Left ventricle myocardium inferior (tissue), 1 donor: Measurements from ENCODE around the gene ADGRG1. TPM values are rescaled to one million over a fixed set of nuclear protein-coding genes. Genes with fewer than 3 reads are reported as not detected.

Source experiments
- DNase-seq: peaks from one replicate; pipeline ENCODE4 v3.0.0-alpha.2; 2020
- H3K27ac ChIP-seq: fragments of 200-600 bp; replicated peaks from 2 replicates; pipeline ENCODE4 v1.8.0; 2021
- H3K27me3 ChIP-seq: fragments of 200-600 bp; 2 replicates; pipeline ENCODE4 v1.8.0; 2021; ENCODE audit warnings: low read depth
- H3K36me3 ChIP-seq: fragments of 200-600 bp; 2 replicates; pipeline ENCODE4 v1.8.0; 2021
- H3K4me1 ChIP-seq: fragments of 200-600 bp; 2 replicates; pipeline ENCODE4 v1.8.0; 2021
- H3K4me3 ChIP-seq: fragments of 200-600 bp; 2 replicates; pipeline ENCODE4 v1.8.0; 2021; ENCODE audit warnings: mild to moderate bottlenecking, moderate library complexity
- H3K9me3 ChIP-seq: fragments of 200-600 bp; replicated peaks from 2 replicates; pipeline ENCODE4 v1.8.0; 2021
- intact Hi-C: fragments of 100-400 bp; cut with micrococcal nuclease; formaldehyde crosslinking; loops from one replicate; pipeline ENCODE4 v1.11.0; 2022
- total RNA-seq: library from RNA; stranded (reverse); fragmentation: NEBNext Ultra II Directional; extraction: Animal tissue kit (Norgen Biotek cat#: 25700); gene quantifications from one replicate; pipeline ENCODE4 v1.2.1, GENCODE V29; 2021
- TF ChIP-seq, protein P1 (sequence below): fragments of 200-600 bp; IDR thresholded peaks from 2 replicates; pipeline ENCODE4 v1.8.0; 2021; ENCODE audit warnings: antibody characterized with exemption, mild to moderate bottlenecking, borderline replicate concordance
- donor health status: DM: no; HTN: yes; CAD: no; lungs with severe emphysema.

Gene ADGRG1
- total RNA-seq, 1 donor from 2014 or later, result 21.3 TPM

DNA sequence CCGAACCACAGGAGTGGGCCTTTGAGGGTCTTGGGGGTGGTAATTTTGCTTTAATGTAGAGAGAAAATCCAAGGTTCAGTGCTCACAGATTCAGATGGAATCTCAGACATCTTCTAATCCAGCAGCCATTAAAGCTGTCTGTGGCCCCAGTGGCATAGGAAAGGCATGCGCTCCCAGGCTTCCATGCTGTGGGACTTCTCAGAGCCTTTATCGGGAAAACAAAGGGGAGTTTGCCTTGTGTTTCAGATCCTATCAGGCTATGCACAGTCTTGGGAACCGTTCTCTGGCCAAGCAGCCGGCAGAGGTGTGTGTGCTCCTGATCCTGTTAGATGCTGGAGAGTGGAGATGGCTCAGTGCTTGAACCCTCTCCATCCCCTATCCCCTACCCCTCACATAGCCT, 7.8 kb downstream of the ADGRG1 start:
- H3K9me3 ChIP-seq, result no peaks in the 10 kb centered on the region
- TF ChIP-seq, protein P1, sequence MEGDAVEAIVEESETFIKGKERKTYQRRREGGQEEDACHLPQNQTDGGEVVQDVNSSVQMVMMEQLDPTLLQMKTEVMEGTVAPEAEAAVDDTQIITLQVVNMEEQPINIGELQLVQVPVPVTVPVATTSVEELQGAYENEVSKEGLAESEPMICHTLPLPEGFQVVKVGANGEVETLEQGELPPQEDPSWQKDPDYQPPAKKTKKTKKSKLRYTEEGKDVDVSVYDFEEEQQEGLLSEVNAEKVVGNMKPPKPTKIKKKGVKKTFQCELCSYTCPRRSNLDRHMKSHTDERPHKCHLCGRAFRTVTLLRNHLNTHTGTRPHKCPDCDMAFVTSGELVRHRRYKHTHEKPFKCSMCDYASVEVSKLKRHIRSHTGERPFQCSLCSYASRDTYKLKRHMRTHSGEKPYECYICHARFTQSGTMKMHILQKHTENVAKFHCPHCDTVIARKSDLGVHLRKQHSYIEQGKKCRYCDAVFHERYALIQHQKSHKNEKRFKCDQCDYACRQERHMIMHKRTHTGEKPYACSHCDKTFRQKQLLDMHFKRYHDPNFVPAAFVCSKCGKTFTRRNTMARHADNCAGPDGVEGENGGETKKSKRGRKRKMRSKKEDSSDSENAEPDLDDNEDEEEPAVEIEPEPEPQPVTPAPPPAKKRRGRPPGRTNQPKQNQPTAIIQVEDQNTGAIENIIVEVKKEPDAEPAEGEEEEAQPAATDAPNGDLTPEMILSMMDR, result no peak
- peak overlapping the region; percentile 17 for H3K4me3 ChIP-seq
- intact Hi-C loops, result no loop called here
- H3K27ac ChIP-seq, result peak overlapping the region; percentile 93
- no peak for DNase-seq
- no peaks in the 10 kb centered on the region for H3K36me3 ChIP-seq
- H3K27me3 ChIP-seq, result peaks cover 9% of the 10 kb centered on the region
- H3K4me1 ChIP-seq, result peaks cover 100% of the 10 kb centered on the region

DNA sequence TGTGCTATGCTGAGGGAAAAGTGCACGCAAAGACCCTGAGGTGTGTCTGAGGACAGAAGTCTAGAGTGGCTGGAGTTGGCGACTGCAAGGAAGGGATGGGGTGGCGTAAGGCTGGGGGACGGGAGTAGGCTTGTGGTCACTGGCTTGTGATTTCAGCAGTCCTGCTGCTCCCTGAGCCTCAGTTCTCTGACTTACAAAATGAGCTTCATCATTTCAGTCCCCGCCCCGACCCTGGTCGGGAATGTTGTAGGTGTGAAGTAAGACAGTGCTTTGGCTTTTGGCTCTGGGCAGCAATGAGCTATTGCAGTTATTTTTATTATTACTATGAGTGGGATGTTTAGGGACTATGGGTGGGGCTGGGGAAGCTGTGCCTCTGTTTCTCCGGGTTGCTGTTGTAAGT, 8.6 kb downstream of the ADGRG1 start:
- Histone ChIP-seq H3K9me3 (no peaks in the 10 kb centered on the region), H3K27ac (peak overlapping the region; percentile 93), H3K27me3 (peaks cover 9% of the 10 kb centered on the region), H3K4me1 (peaks cover 100% of the 10 kb centered on the region), H3K4me3 (peak overlapping the region; percentile 30), H3K36me3 (no peaks in the 10 kb centered on the region)
- no peak for DNase-seq
- intact Hi-C loops, result no loop called here
- TF ChIP-seq, protein P1, result no peak

DNA sequence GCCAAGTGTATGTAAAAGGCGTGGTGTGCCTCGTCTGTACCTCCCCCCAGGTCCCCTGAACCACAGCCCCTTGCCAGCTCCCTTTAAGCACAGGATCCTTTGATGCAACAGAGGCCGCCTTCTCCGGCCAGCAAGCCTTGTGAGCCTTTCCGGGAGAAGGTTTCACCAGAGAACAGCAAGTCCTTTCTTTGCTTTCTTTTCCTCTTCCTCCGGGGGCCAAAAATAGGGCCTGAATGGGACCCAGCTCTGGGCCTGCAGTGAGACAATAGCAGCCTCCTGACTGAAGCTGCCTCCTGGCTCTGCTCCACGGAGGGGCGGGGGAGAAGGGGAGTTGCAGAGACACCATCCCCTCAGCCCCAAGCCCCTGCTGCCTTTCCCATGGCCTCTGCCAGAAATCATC, 9.0 kb downstream of the ADGRG1 start:
- peaks cover 9% of the 10 kb centered on the region for H3K27me3 ChIP-seq
- no peaks in the 10 kb centered on the region for H3K9me3 ChIP-seq
- intact Hi-C loops, result no loop called here
- peaks cover 100% of the 10 kb centered on the region for H3K4me1 ChIP-seq
- TF ChIP-seq, protein P1, result no peak
- peak; percentile 62 for DNase-seq
- H3K4me3 ChIP-seq, result peak overlapping the region; percentile 37
- no peaks in the 10 kb centered on the region for H3K36me3 ChIP-seq
- peak overlapping the region; percentile 93 for H3K27ac ChIP-seq

DNA sequence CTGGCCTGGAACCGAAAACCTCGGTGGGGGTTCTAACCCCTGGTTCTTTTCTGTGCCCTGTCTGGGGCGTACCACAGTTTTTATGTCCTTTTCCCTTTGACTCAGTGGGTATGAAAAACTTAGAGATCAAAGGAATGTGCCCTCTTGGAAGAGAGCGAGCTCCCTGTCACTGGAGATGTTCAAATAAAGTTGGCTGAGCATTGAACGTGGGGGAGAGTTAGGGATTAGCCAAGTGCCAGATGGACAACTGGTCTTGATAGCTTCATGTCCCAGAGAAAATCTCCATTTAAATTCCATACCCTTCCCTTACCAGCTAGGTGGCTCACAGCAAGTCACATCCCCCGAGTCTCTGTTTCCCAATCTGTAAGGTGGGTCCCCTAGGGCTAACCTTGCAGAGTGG, 9.5 kb downstream of the ADGRG1 start:
- Histone ChIP-seq H3K4me3 (peak overlapping the region; percentile 37), H3K36me3 (no peaks in the 10 kb centered on the region), H3K27me3 (peaks cover 9% of the 10 kb centered on the region), H3K4me1 (peaks cover 100% of the 10 kb centered on the region), H3K9me3 (no peaks in the 10 kb centered on the region), H3K27ac (peak overlapping the region; percentile 93)
- intact Hi-C loops, result no loop called here
- DNase-seq, result no peak
- TF ChIP-seq, protein P1, result no peak

DNA sequence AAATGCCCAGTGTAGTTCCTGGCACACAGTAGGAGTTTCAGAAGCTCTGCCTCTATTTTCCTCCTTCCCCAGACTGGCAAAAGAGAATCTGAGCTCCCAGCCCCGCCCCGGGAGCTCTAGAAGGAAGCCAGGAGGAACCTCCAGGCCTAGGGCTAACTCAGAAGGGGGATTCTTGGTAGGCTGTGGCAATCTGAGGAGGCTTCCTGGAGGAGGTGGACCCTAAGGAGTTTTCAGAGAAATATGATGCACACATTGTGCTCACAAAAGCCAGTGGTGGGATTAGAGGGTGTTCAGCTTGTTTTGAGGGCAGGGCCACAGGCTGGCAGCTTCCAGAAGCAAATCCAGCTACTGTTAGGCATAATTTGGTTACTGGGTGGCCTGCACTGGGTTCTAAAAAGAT, 10.0 kb downstream of the ADGRG1 start:
- H3K27ac ChIP-seq, result peak overlapping the region; percentile 93
- peaks cover 100% of the 10 kb centered on the region for H3K4me1 ChIP-seq

More for the DNA sequence above, 10.0 kb downstream of the ADGRG1 start:
- Histone ChIP-seq H3K36me3 (no peaks in the 10 kb centered on the region), H3K9me3 (no peaks in the 10 kb centered on the region), H3K4me3 (peak overlapping the region; percentile 37), H3K27me3 (peaks cover 9% of the 10 kb centered on the region)
- no peak for DNase-seq
- intact Hi-C loops, result no loop called here
- TF ChIP-seq, protein P1, result no peak
